SJSA1 (cell line): ENCODE data around the gene XAGE3. TPM values are rescaled to one million over a fixed set of nuclear protein-coding genes. Genes with fewer than 3 reads are reported as not detected.

Experiments
- total RNA-seq: library from RNA; depleted of rRNA; stranded (reverse); fragments of >200 nt; shearing (Covaris generic); gene quantifications from 2 replicates; pipeline ENCODE4 v1.2.3, GENCODE V29; 2014; rRNA removed

XAGE3 gene
- total RNA-seq, 1 experiment from 2014 or later, result not detected

Other genes with a start within 250 kb of the XAGE3 start
- not detected in 2 replicates for gene SSX7, start 213.2 kb downstream of the XAGE3 start, total RNA-seq
- not detected in 2 replicates for gene SSX2, start 160.9 kb downstream of the XAGE3 start, total RNA-seq
- not detected in 2 replicates for gene SSX2B, start 116.8 kb downstream of the XAGE3 start, total RNA-seq
- not detected in 2 replicates for gene SPANXN5, start 70.7 kb downstream of the XAGE3 start, total RNA-seq
- gene XAGE5, start 56.8 kb downstream of the XAGE3 start, total RNA-seq, result not detected in 2 replicates
- 12.4 and 13.5 TPM in 2 replicates for gene FAM156B, start 29.2 kb upstream of the XAGE3 start, total RNA-seq
- 14.1 and 15.0 TPM in 2 replicates for gene FAM156A, start 90.4 kb upstream of the XAGE3 start, total RNA-seq
- gene GPR173, start 180.7 kb upstream of the XAGE3 start, total RNA-seq, result 0.19 and 0.42 TPM in 2 replicates
- 8.1 and 13.3 TPM in 2 replicates for gene TSPYL2, start 214.3 kb upstream of the XAGE3 start, total RNA-seq
- 2.1 and 5.1 TPM in 2 replicates for gene KANTR, start 226.1 kb upstream of the XAGE3 start, total RNA-seq